ENCODE measurements around the gene CCSER2. TPM values are rescaled to one million over a fixed set of nuclear protein-coding genes. Genes with fewer than 3 reads are reported as not detected.
"Not testable (repeated sequence)": the region's sequence is repeated elsewhere in the genome, so short reads cannot be mapped to it uniquely, and the experiment has no call there.

The CCSER2 gene, protein sequence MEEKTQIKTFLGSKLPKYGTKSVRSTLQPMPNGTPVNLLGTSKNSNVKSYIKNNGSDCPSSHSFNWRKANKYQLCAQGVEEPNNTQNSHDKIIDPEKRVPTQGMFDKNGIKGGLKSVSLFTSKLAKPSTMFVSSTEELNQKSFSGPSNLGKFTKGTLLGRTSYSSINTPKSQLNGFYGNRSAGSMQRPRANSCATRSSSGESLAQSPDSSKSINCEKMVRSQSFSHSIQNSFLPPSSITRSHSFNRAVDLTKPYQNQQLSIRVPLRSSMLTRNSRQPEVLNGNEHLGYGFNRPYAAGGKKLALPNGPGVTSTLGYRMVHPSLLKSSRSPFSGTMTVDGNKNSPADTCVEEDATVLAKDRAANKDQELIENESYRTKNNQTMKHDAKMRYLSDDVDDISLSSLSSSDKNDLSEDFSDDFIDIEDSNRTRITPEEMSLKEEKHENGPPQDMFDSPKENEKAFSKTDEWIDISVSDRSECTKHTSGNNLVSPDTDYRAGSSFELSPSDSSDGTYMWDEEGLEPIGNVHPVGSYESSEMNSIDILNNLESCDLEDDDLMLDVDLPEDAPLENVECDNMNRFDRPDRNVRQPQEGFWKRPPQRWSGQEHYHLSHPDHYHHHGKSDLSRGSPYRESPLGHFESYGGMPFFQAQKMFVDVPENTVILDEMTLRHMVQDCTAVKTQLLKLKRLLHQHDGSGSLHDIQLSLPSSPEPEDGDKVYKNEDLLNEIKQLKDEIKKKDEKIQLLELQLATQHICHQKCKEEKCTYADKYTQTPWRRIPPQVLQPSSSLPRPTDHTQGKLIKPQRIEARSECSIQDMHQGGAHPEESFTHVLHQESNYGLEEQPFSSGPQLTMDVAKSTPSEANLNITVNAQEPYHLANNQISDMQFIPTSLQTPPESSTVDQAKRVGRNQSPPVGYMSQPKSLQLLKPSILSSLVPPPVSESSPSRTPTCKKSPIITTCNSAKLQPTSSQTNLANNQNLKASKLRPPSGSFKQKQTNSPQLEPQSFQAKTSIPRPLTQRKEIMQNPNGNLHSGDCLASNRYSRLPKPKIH
- 16.5 TPM for total RNA-seq (2013)
- 10 to 100 TPM in 2 of 3 donors, 1 to 10 TPM in 1; 7.4 to 23.3 (median 14.3) TPM for polyA plus RNA-seq
- 5.8 and 7.6 TPM in 2 replicates for polyA minus RNA-seq
- total RNA-seq = 45.3 to 466 (median 55.3) reads per million in 11 experiments

DNA sequence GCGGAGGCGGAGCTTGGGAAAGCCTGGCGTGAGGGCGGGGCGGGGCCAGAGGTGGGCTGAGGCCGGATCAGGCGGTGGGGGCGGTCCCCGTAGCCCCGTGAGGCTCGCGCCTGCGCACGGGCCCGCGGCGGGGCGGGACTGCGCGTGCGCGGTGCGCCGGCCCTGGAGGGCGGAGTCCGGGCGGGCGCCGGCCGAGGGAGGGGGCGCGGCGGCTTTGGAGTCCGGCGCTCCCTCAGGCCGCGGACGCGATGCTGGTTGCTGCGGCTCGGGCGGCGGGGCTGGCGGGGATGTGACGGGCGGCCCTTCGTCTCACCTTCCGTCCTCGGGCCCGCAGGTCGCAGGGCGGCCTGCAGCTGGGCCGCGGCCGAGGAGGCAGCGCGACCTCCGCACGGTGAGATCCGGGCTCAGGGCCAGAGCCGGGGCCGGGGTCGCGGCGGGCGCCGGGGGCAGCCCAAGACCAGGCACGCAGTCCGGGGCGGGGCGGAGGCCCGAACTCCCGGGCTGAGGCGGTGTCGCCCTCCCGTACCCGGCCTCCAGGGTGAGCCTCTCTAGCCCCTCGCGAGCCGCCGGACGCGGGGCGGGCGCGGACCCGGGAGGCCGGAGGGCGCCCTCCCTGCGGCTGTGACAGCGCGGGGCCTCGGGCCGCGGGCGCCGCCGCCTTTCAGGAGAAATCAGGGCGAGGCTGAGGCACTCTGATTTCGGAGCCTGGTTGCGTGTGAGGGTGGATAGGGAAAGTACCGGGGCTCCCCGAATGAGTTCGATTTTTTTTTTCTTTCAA, at the start of gene CCSER2:
CCSER2 (plus strand) TSS at position 172 of the 778 bp plus-strand sequence. CDS start 42,464 bp downstream, outside the sequence.
- under 1% methylated on average over 97 of the region's 104 CpGs for WGBS (ENCODE audit: insufficient coverage)
- Mint-ChIP-seq H3K27ac (peak within 1 kb of the TSS; percentile 84 to 95 (median 91)), H3K4me1 (peaks cover 29% of the 10 kb centered on the region), H3K27me3 (ENCODE audit: low read depth in 3 of 3) (no peaks in the 10 kb centered on the region), H3K4me3 (peak within 1 kb of the TSS; percentile 86 to 88), H3K9me3 (no peaks in the 10 kb centered on the region), H3K36me3 (no peaks in the 10 kb centered on the region)
- peak within 1 kb of the TSS; percentile 94 for H3K9ac ChIP-seq (ENCODE audit: insufficient read depth, low read length, poor library complexity, severe bottlenecking)
- peak; percentile 86 to 94 (median 93) for DNase-seq
- no peaks in the 10 kb centered on the region for H3K36me3 ChIP-seq (replicated peaks in 1 of 2; ENCODE audit: control insufficient read depth in 1 of 2, insufficient read depth in 2 of 2, low read length in 2 of 2)
- H3K27ac ChIP-seq (ENCODE audit: low read depth in 1 of 2, low read length in 2 of 2) = peak within 1 kb of the TSS; percentile 8 to 89
- TF ChIP-seq, protein P1, sequence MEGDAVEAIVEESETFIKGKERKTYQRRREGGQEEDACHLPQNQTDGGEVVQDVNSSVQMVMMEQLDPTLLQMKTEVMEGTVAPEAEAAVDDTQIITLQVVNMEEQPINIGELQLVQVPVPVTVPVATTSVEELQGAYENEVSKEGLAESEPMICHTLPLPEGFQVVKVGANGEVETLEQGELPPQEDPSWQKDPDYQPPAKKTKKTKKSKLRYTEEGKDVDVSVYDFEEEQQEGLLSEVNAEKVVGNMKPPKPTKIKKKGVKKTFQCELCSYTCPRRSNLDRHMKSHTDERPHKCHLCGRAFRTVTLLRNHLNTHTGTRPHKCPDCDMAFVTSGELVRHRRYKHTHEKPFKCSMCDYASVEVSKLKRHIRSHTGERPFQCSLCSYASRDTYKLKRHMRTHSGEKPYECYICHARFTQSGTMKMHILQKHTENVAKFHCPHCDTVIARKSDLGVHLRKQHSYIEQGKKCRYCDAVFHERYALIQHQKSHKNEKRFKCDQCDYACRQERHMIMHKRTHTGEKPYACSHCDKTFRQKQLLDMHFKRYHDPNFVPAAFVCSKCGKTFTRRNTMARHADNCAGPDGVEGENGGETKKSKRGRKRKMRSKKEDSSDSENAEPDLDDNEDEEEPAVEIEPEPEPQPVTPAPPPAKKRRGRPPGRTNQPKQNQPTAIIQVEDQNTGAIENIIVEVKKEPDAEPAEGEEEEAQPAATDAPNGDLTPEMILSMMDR (IDR thresholded peaks at IDR 0.05) = no peak
- H2AFZ ChIP-seq (ENCODE audit: insufficient read depth, low read depth, low read length, poor library complexity, severe bottlenecking) = peak within 1 kb of the TSS; percentile 62
- no peaks in the 10 kb centered on the region for H3K9me3 ChIP-seq (replicated peaks in 1 of 2; ENCODE audit: control insufficient read depth in 1 of 2, insufficient read depth in 1 of 2, low read length in 2 of 2)
- H4K20me1 ChIP-seq (ENCODE audit: insufficient read depth, low read length) = peaks cover 6% of the 10 kb centered on the region
- H3K27me3 ChIP-seq (ENCODE audit: control insufficient read depth in 2 of 2, insufficient read depth in 2 of 2, low read length in 2 of 2) = no peaks in the 10 kb centered on the region
- H3K4me2 ChIP-seq (replicated peaks; ENCODE audit: extremely low read depth, low read length, poor library complexity, severe bottlenecking) = peak within 1 kb of the TSS; percentile 71
- intact Hi-C loops (cut with micrococcal nuclease) = loop anchor here in 1 of 2 donors (2.0 kb wide), 1 partner anchor 190 kb away; the partner anchor contains the start of gene GHITM
- H3K79me2 ChIP-seq (ENCODE audit: insufficient read depth, low read length) = peaks cover 32% of the 10 kb centered on the region
- H3K4me1 ChIP-seq (ENCODE audit: control insufficient read depth in 1 of 2, insufficient read depth in 2 of 2, low read length in 2 of 2) = peaks cover 13 to 21% of the 10 kb centered on the region in 2 donors
- peak within 1 kb of the TSS; percentile 57 to 94 (median 74) for H3K4me3 ChIP-seq (replicated peaks in 1 of 3; ENCODE audit: low read depth in 2 of 3, low read length in 3 of 3)

DNA sequence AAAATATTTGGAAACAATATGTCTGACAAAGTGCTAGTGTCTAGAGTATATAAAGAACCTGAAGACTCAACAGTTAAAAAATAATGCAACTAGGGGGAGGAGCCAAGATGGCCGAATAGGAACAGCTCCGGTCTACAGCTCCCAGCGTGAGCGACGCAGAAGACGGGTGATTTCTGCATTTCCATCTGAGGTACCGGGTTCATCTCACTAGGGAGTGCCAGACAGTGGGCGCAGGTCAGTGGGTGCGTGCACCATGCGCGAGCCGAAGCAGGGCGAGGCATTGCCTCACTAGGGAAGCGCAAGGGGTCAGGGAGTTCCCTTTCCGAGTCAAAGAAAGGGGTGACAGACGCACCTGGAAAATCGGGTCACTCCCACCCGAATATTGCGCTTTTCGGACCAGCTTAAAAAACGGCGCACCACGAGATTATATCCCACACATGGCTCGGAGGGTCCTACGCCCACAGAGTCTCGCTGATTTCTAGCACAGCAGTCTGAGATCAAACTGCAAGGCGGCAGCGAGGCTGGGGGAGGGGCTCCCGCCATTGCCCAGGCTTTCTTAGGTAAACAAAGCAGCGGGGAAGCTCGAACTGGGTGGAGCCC, 48.4 kb upstream of the CCSER2 start:
- H2AFZ ChIP-seq (ENCODE audit: insufficient read depth, low read depth, low read length, poor library complexity, severe bottlenecking); H4K20me1 ChIP-seq (ENCODE audit: insufficient read depth, low read length); H3K27me3 Mint-ChIP-seq (ENCODE audit: low read depth in 3 of 3); H3K9me3 Mint-ChIP-seq; H3K4me2 ChIP-seq (replicated peaks; ENCODE audit: extremely low read depth, low read length, poor library complexity, severe bottlenecking); DNase-seq; H3K9ac ChIP-seq (ENCODE audit: insufficient read depth, low read length, poor library complexity, severe bottlenecking); H3K36me3 Mint-ChIP-seq; H3K36me3 ChIP-seq (replicated peaks in 1 of 2; ENCODE audit: control insufficient read depth in 1 of 2, insufficient read depth in 2 of 2, low read length in 2 of 2); H3K27ac Mint-ChIP-seq; H3K4me3 ChIP-seq (replicated peaks in 1 of 3; ENCODE audit: low read depth in 2 of 3, low read length in 3 of 3); H3K27ac ChIP-seq (ENCODE audit: low read depth in 1 of 2, low read length in 2 of 2); H3K79me2 ChIP-seq (ENCODE audit: insufficient read depth, low read length); H3K4me1 Mint-ChIP-seq; H3K9me3 ChIP-seq (replicated peaks in 1 of 2; ENCODE audit: control insufficient read depth in 1 of 2, insufficient read depth in 1 of 2, low read length in 2 of 2); H3K27me3 ChIP-seq (ENCODE audit: control insufficient read depth in 2 of 2, insufficient read depth in 2 of 2, low read length in 2 of 2); intact Hi-C loops (cut with micrococcal nuclease); H3K4me1 ChIP-seq (ENCODE audit: control insufficient read depth in 1 of 2, insufficient read depth in 2 of 2, low read length in 2 of 2): not testable (repeated sequence)
- H3K4me3 Mint-ChIP-seq = peak overlapping the region in 1 of 2 donors; percentile 10
- WGBS (ENCODE audit: insufficient coverage) = 90% methylated on average over 2 of the region's 31 CpGs

Data from CD14-positive monocyte (primary cell).